GM19372 (cell line): ENCODE data around the gene RPF1.
"Not testable (repeated sequence)": the region's sequence is repeated elsewhere in the genome, so short reads cannot be mapped to it uniquely, and the experiment has no call there.

ENCODE experiments used
- ATAC-seq: cut with Tn5 transposase; IDR thresholded peaks from one replicate; pipeline ENCODE4 v1.9.1; 2021; ENCODE audit warnings: mild to moderate bottlenecking, low read depth, moderate library complexity; ENCODE audit not compliant: unreplicated experiment

RPF1 gene

GRCh38 chr1:84478876-84479868, at the start of gene RPF1:
RPF1 (plus strand) TSS chr1:84479266; CDS start chr1:84479282, 16 bp downstream.
- ATAC-seq, result peak; percentile 98

GRCh38 chr1:84430546-84430945, 48.5 kb upstream of the RPF1 start:
- no peak for ATAC-seq

- peak; percentile 49 for ATAC-seq
Observed at GRCh38 chr1:84433258-84434080, 45.6 kb upstream of the RPF1 start.

- ATAC-seq, result no peak
Observed at GRCh38 chr1:84434081-84434769, 44.8 kb upstream of the RPF1 start.

- no peak for ATAC-seq
Observed at GRCh38 chr1:84434801-84435549, 44.1 kb upstream of the RPF1 start.

GRCh38 chr1:84436876-84437655, 42.0 kb upstream of the RPF1 start:
- no peak for ATAC-seq

- peak; percentile 98 for ATAC-seq
Observed at GRCh38 chr1:84442256-84442655, 36.8 kb upstream of the RPF1 start.

GRCh38 chr1:84442747-84443646, 36.1 kb upstream of the RPF1 start:
- ATAC-seq, result not testable (repeated sequence)

- ATAC-seq, result not testable (repeated sequence)
Observed at GRCh38 chr1:84448704-84449103, 30.4 kb upstream of the RPF1 start.

- ATAC-seq, result no peak
Observed at GRCh38 chr1:84450910-84451309, 28.2 kb upstream of the RPF1 start.

GRCh38 chr1:84452436-84452835, 26.6 kb upstream of the RPF1 start:
- ATAC-seq, result no peak

GRCh38 chr1:84462118-84462517, 16.9 kb upstream of the RPF1 start:
- ATAC-seq, result no peak

GRCh38 chr1:84467298-84467697, 11.8 kb upstream of the RPF1 start:
- no peak for ATAC-seq

GRCh38 chr1:84476225-84476624, 2.8 kb upstream of the RPF1 start:
- ATAC-seq, result no peak

- ATAC-seq, result peak; percentile 5
Observed at GRCh38 chr1:84479998-84480397, 932 bp downstream of the RPF1 start.

- ATAC-seq, result no peak
Observed at GRCh38 chr1:84480650-84481049, 1.6 kb downstream of the RPF1 start.

GRCh38 chr1:84481317-84481716, 2.3 kb downstream of the RPF1 start:
- ATAC-seq, result no peak

- ATAC-seq, result no peak
Observed at GRCh38 chr1:84488107-84488506, 9.0 kb downstream of the RPF1 start.
